Fibroblast of lung (primary cell): Measurements from ENCODE around the gene DNAJC6. TPM values are rescaled to one million over a fixed set of nuclear protein-coding genes. Genes with fewer than 3 reads are reported as not detected.
A peak's percentile ranks its signal among the peaks of the same experiment; 100 is the strongest.

Experiments
- DNase-seq, 2 donors: peaks; one replicate each; pipeline versions ENCODE4 v3.0.0 to v3.0.0-alpha.2; 2010; ENCODE audit warnings: low read depth in 2 of 2
- H2AFZ ChIP-seq: 2 replicates; pipeline ENCODE4 v1.5.1; 2012; ENCODE audit warnings: low read length, control low read depth, inconsistent platforms
- H3K27ac ChIP-seq: 2 replicates; pipeline ENCODE4 v1.5.1; 2011; ENCODE audit warnings: low read length, control low read depth; ENCODE audit not compliant: insufficient read depth
- H3K27me3 ChIP-seq: 2 replicates; pipeline ENCODE4 v1.5.1; 2011; ENCODE audit warnings: mild to moderate bottlenecking, low read length; ENCODE audit not compliant: control insufficient read depth, insufficient read depth
- H3K36me3 ChIP-seq: 2 replicates; pipeline ENCODE4 v1.5.1; 2011; ENCODE audit warnings: low read length; ENCODE audit not compliant: control insufficient read depth, insufficient read depth
- H3K4me1 ChIP-seq: 2 replicates; pipeline ENCODE4 v1.5.1; 2011; ENCODE audit warnings: low read length; ENCODE audit not compliant: control insufficient read depth, insufficient read depth; ENCODE audit errors: extremely low read depth
- H3K4me2 ChIP-seq: 2 replicates; pipeline ENCODE4 v1.5.1; 2011; ENCODE audit warnings: low read length, control low read depth; ENCODE audit not compliant: insufficient read depth; ENCODE audit errors: extremely low read depth
- H3K4me3 ChIP-seq, 4 experiments: fragments of 200-600 bp in 1 of 4; sonication (generic) in 1 of 4; replicated peaks in 1 of 4; 2 replicates each; pipeline ENCODE4 v1.5.1; 2011 to 2016; ENCODE audit warnings: low read length in 4 of 4, low read depth in 3 of 4, mild to moderate bottlenecking in 3 of 4, control low read depth in 2 of 4, inconsistent platforms in 1 of 4, mixed read lengths in 1 of 4; ENCODE audit not compliant: insufficient read depth in 1 of 4; ENCODE audit errors: control extremely low read depth in 1 of 4
- H3K79me2 ChIP-seq: 2 replicates; pipeline ENCODE4 v1.5.1; 2012; ENCODE audit warnings: mild to moderate bottlenecking, low read length, inconsistent platforms; ENCODE audit not compliant: control insufficient read depth, insufficient read depth
- H3K9ac ChIP-seq: 2 replicates; pipeline ENCODE4 v1.5.1; 2011; ENCODE audit warnings: mild to moderate bottlenecking, low read length, control low read depth; ENCODE audit not compliant: insufficient read depth
- H3K9me3 ChIP-seq: 2 replicates; pipeline ENCODE4 v1.5.1; 2012; ENCODE audit warnings: low read depth, low read length; ENCODE audit not compliant: control insufficient read depth, insufficient read depth
- H4K20me1 ChIP-seq: 2 replicates; pipeline ENCODE4 v1.5.1; 2011; ENCODE audit warnings: low read length; ENCODE audit not compliant: control insufficient read depth, insufficient read depth; ENCODE audit errors: extremely low read depth
- EZH2 ChIP-seq: IDR thresholded peaks from 2 replicates; pipeline ENCODE4 v1.5.1; 2012; ENCODE audit warnings: low read length, control low read depth, mild to moderate bottlenecking; ENCODE audit errors: missing control alignments
- polyA plus RNA-seq, 2 donors: library from polyadenylated mRNA; depleted of rRNA in 1 of 2; stranded (reverse) in 1 of 2; unstranded in 1 of 2; fragments of >200 nt; gene quantifications; 2 replicates each; pipeline ENCODE4 v1.2.1, GENCODE V29; 2011 to 2012; ENCODE audit warnings: missing spikeins in 1 of 2
- total RNA-seq: library from RNA; depleted of rRNA; stranded (reverse); fragments of >200 nt; gene quantifications from 2 replicates; pipeline ENCODE4 v1.2.1, GENCODE V29; 2014
- TF ChIP-seq, protein P1 (sequence below), 2 donors: IDR thresholded peaks in 1 of 2; conservative IDR thresholded peaks in 1 of 2; 1 replicate in 1 of 2; 2 replicates in 1 of 2; pipeline ENCODE4 v1.5.1; 2011 to 2012; ENCODE audit warnings: low read length in 2 of 2, control low read depth in 1 of 2, inconsistent platforms in 1 of 2, low read depth in 1 of 2, mild to moderate bottlenecking in 1 of 2

The DNAJC6 gene
- total and polyA plus RNA-seq, 2 donors (not counting 1 experiment from before 2014, with no cell fraction given) = 0.33 to 0.98 TPM

DNA sequence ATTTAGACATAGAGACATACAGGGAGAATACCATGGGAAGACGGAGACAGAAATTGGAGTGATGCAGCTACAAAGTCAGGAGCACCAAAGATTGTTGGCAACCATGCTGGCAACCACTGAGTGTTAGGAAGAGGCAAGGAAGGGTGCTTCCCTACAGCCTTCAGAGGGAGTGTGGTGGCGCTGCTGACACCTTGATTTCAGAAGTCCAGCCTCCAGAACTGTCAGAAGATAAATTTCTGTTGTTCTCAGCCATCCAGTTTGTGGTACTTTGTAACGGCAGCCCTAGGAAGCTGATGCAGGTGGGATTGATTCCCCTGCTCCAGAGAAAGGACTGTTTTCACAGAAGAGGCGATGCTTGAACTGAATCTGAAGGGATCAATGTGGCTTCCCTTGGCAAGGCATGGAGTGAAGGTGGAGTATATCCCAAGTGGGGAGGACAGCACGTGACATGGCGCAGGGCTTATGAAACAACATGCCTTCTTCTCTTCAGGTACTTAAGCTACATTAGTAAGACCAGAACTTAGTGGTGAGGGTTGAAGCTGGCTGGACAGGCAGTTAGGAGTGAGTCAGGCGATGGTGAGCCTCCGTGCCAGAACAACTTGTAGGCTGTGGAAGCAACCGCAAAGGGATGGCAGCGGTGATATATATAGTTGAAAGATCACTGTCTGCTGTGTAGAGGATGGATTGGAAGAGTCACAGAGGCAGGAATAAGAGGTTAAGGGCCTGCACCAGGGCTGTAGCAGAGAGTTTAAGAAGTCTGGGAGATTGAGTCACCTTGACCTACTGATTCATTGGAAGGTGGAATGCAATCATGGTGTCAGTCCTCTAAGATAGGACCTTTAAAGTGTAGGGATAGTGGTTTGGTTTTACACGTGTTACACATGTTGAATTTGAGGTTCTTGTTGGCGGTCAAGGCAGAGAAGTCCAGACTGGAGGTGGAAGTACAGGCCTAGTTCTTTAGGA is 113.2 kb downstream of the DNAJC6 start:
- peak; percentile 49 to 94 for DNase-seq
- peaks cover 41% of the 10 kb centered on the region for H3K79me2 ChIP-seq
- TF ChIP-seq, protein P1, sequence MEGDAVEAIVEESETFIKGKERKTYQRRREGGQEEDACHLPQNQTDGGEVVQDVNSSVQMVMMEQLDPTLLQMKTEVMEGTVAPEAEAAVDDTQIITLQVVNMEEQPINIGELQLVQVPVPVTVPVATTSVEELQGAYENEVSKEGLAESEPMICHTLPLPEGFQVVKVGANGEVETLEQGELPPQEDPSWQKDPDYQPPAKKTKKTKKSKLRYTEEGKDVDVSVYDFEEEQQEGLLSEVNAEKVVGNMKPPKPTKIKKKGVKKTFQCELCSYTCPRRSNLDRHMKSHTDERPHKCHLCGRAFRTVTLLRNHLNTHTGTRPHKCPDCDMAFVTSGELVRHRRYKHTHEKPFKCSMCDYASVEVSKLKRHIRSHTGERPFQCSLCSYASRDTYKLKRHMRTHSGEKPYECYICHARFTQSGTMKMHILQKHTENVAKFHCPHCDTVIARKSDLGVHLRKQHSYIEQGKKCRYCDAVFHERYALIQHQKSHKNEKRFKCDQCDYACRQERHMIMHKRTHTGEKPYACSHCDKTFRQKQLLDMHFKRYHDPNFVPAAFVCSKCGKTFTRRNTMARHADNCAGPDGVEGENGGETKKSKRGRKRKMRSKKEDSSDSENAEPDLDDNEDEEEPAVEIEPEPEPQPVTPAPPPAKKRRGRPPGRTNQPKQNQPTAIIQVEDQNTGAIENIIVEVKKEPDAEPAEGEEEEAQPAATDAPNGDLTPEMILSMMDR (conservative IDR thresholded peaks at IDR 0.05 in 1 of 2, IDR thresholded peaks at IDR 0.05 in 1 of 2; ENCODE audit: low read depth in 1 of 2, low read length in 2 of 2) = no peak
- TF ChIP-seq EZH2 = no peak
- no peak overlapping the region for H2AFZ ChIP-seq
- H3K27me3 ChIP-seq = no peaks in the 10 kb centered on the region
- peaks cover 22% of the 10 kb centered on the region for H3K4me1 ChIP-seq
- H3K9ac ChIP-seq = no peak overlapping the region
- peak overlapping the region; percentile 61 to 96 (median 76) for H3K4me3 ChIP-seq
- H3K4me2 ChIP-seq = peak overlapping the region; percentile 96
- H3K9me3 ChIP-seq = no peaks in the 10 kb centered on the region
- H3K27ac ChIP-seq = peak overlapping the region; percentile 89
- peaks cover 4% of the 10 kb centered on the region for H3K36me3 ChIP-seq
- no peaks in the 10 kb centered on the region for H4K20me1 ChIP-seq

DNA sequence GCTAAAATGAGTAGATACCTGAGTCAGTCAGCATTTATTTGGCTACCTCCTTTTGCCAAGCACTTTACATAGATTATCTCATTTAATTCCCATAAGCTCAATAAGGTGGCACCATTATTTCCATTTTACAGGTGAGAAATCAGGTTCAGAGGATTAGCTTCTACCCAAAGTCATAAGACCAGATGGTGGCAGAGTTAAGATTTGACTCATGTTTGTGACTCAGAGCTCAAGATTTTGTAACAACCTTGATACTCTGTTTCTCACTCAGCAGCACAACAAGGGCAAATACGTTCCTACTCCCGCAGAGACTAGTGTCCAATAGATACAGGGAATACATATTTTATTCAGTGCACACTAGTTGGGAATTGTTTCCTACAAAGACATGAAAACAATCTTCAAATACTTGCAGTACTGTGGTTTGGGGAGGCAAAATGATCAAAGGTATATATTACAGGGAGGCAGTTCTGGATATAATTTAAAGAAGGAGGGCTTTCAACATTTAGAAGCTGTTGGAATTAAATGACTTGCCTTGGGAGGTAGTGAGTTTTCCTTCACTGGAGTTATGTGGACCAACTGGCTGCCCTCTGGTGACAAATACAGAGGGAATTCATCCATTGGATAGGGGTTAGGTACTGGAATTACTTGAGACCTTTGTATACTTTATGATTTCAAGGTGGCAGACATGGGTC is 114.7 kb downstream of the DNAJC6 start:
- Histone ChIP-seq H3K27ac (peak overlapping the region; percentile 2), H3K4me2 (no peak overlapping the region), H3K27me3 (no peaks in the 10 kb centered on the region), H3K9ac (no peak overlapping the region), H3K36me3 (peaks cover 4% of the 10 kb centered on the region), H4K20me1 (no peaks in the 10 kb centered on the region), H3K79me2 (peaks cover 41% of the 10 kb centered on the region), H3K9me3 (no peaks in the 10 kb centered on the region), H3K4me1 (peaks cover 22% of the 10 kb centered on the region), H3K4me3 (no peak overlapping the region), H2AFZ (no peak overlapping the region)
- DNase-seq = peak; percentile 83 to 93
- TF ChIP-seq, protein P1 (conservative IDR thresholded peaks at IDR 0.05 in 1 of 2, IDR thresholded peaks at IDR 0.05 in 1 of 2; ENCODE audit: low read depth in 1 of 2, low read length in 2 of 2) = no peak
- no peak for TF ChIP-seq EZH2

DNA sequence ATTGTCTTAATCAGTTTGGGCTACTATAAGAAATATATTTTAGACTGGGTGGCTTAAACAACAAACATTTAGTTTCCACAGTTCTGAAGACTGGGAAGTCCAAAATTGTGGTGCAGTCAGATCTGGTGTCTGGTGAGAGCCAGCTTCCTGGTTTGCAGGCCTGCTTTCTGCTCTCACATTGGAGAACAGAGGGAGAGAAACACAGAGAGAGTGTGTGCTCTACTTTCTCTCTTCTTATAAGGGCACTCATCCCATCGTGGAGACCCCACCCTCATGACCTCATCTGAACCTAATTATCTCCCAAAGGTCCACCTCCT is 115.2 kb downstream of the DNAJC6 start:
- H3K9ac ChIP-seq = no peak overlapping the region
- no peaks in the 10 kb centered on the region for H4K20me1 ChIP-seq
- no peaks in the 10 kb centered on the region for H3K27me3 ChIP-seq
- H2AFZ ChIP-seq = no peak overlapping the region
- H3K36me3 ChIP-seq = peaks cover 4% of the 10 kb centered on the region
- peaks cover 41% of the 10 kb centered on the region for H3K79me2 ChIP-seq
- no peak overlapping the region for H3K4me3 ChIP-seq
- no peak overlapping the region for H3K4me2 ChIP-seq
- peak overlapping the region; percentile 2 for H3K27ac ChIP-seq
- H3K9me3 ChIP-seq = no peaks in the 10 kb centered on the region
- TF ChIP-seq, protein P1 (conservative IDR thresholded peaks at IDR 0.05 in 1 of 2, IDR thresholded peaks at IDR 0.05 in 1 of 2; ENCODE audit: low read depth in 1 of 2, low read length in 2 of 2) = no peak
- TF ChIP-seq EZH2 = no peak
- DNase-seq = no peak
- H3K4me1 ChIP-seq = peaks cover 21% of the 10 kb centered on the region
